ENCODE data around the gene LCOR. TPM values are rescaled to one million over a fixed set of nuclear protein-coding genes. Genes with fewer than 3 reads are reported as not detected.

The LCOR gene
- total RNA-seq, 1 experiment from 2014 or later = 23.9 TPM

DNA sequence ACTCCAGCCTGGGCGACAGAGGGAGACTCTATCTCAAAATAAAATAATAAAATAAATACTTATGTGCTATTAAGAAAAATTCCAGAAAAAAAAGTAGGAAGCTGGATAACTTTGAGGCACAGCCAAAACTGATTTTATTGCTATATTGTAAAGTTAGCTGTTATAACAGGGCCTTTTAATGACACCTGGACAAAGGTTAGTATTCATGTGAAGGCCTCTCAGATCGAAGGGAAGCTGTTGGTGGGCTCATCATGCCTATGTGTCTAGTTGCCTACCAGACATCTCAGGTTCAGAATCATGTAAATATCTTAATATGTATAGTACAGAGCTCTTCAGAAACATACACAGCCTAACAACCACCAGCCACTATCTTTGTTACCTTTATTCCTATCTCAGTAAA, 143.0 kb downstream of the LCOR start (continued):
- TF ChIP-seq PRRX2 (CRISPR knock-in tag; IDR thresholded peaks at IDR 0.05) (no peak), FOXK1 (CRISPR knock-in tag; IDR thresholded peaks at IDR 0.05) (no peak), RELA (CRISPR knock-in tag; IDR thresholded peaks at IDR 0.05; ENCODE audit: borderline replicate concordance) (no peak), MAX (CRISPR knock-in tag; IDR thresholded peaks at IDR 0.05) (no peak), TEAD1 (CRISPR knock-in tag; IDR thresholded peaks at IDR 0.05) (no peak), GRHL2 (CRISPR knock-in tag; IDR thresholded peaks at IDR 0.05; ENCODE audit: insufficient replicate concordance, severe bottlenecking) (no peak), OVOL2 (CRISPR knock-in tag; IDR thresholded peaks at IDR 0.05; ENCODE audit: borderline replicate concordance) (no peak), PRDM15 (CRISPR knock-in tag; IDR thresholded peaks at IDR 0.05) (no peak), SOX15 (CRISPR knock-in tag; IDR thresholded peaks at IDR 0.05) (no peak), NR1H2 (CRISPR knock-in tag; IDR thresholded peaks at IDR 0.05) (no peak), SMAD3 (CRISPR knock-in tag; IDR thresholded peaks at IDR 0.05; ENCODE audit: borderline replicate concordance) (no peak)
- TF ChIP-seq, protein P1, sequence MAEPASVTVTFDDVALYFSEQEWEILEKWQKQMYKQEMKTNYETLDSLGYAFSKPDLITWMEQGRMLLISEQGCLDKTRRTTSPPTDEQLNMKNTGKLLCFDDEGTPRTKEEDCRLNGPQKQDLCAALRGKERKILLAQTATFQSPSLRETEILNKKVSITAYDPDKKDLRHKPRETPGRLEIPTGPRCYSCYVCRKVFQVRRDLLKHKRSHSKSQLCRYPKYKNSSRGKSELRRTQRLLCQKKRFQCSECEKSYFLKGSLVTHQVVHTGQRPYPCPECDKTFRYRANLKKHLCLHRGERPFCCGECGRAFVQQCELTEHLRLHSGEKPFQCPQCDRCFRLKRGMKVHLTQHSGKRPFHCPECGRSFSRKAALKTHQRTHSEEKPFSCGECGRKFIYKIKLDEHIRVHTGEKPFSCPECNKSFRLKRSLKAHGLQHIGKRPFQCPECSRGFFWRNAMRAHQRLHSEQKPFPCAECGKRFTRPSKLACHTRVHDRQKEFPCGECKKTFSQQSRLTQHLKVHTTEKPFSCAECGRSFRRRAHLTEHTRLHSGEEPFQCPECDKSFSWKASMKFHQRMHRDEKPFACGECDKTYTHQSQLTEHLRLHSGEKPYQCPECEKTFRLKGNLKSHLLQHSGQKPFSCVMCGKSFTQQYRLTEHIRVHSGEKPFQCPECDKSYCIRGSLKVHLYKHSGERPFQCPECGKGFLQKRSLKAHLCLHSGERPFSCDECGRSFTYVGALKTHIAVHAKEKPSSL (CRISPR knock-in tag; conservative IDR thresholded peaks at IDR 0.05) = no peak

DNA sequence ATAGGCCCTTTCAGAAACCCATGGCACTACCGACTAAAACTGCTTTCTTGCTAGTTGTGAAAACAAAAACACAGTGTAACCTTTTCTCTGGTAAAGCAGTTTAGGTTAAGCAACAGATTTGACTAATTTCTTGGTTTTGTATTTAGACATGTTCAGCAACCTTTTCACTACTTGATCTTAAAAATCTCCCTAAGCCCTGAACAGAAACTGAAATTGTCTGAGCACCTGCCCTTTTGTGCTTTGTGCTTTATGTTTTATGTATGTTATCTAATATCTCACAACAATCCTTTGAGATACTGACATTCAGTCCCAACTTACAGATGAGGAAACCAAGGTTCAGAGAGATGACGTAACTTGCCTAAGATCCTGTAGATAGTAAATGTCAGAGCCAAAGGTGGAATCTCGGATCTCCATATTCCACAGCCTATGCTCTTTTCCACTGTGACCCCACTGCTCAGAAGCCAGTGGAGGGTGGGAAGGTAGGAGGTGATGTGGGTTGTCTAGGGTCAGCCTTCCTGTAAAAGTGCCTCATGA, 146.6 kb downstream of the LCOR start:
- DNase-seq (ENCODE audit: low spot score) (no peak), ATAC-seq (no peak)
- H3K27ac Mint-ChIP-seq = no peak overlapping the region
- POLR2A ChIA-PET = no interaction called here
- H3K27me3 Mint-ChIP-seq (ENCODE audit: low read depth) = no peaks in the 10 kb centered on the region
- peaks cover 20% of the 10 kb centered on the region for H3K36me3 Mint-ChIP-seq
- peaks cover 2% of the 10 kb centered on the region; the same call in 1 of the 2 replicates for H3K4me1 Mint-ChIP-seq
- CTCF ChIA-PET = interaction anchor here (0.8 to 1.9 kb wide), 2 partner anchors 47 to 94 kb away, joined by 3 to 11 read pairs; no protein-coding TSS in a partner anchor
- no peaks in the 10 kb centered on the region for H3K9me3 Mint-ChIP-seq
- H3K4me3 Mint-ChIP-seq = no peak overlapping the region
- TF ChIP-seq ZNF423 (CRISPR knock-in tag; IDR thresholded peaks at IDR 0.05) (no peak), ZNF671 (CRISPR knock-in tag; IDR thresholded peaks at IDR 0.05) (no peak), TEAD1 (CRISPR knock-in tag; IDR thresholded peaks at IDR 0.05) (no peak), PREB (CRISPR knock-in tag; IDR thresholded peaks at IDR 0.05; ENCODE audit: borderline replicate concordance) (no peak), NFATC4 (CRISPR knock-in tag; IDR thresholded peaks at IDR 0.05) (no peak), JUN (CRISPR knock-in tag; IDR thresholded peaks at IDR 0.05) (no peak), TP53 (CRISPR knock-in tag; IDR thresholded peaks at IDR 0.05) (no peak), STAT6 (CRISPR knock-in tag; conservative IDR thresholded peaks at IDR 0.05; ENCODE audit: low read depth) (no peak), ZNF512 (CRISPR knock-in tag; IDR thresholded peaks at IDR 0.05; ENCODE audit: borderline replicate concordance) (no peak), ZBTB21 (CRISPR knock-in tag; IDR thresholded peaks at IDR 0.05; ENCODE audit: borderline replicate concordance) (no peak)
- TF ChIP-seq, protein P2, sequence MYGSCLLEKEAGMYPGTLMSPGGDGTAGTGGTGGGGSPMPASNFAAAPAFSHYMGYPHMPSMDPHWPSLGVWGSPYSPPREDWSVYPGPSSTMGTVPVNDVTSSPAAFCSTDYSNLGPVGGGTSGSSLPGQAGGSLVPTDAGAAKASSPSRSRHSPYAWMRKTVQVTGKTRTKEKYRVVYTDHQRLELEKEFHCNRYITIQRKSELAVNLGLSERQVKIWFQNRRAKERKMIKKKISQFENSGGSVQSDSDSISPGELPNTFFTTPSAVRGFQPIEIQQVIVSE (CRISPR knock-in tag; IDR thresholded peaks at IDR 0.05; ENCODE audit: borderline replicate concordance) = no peak
- TF ChIP-seq, protein P3, sequence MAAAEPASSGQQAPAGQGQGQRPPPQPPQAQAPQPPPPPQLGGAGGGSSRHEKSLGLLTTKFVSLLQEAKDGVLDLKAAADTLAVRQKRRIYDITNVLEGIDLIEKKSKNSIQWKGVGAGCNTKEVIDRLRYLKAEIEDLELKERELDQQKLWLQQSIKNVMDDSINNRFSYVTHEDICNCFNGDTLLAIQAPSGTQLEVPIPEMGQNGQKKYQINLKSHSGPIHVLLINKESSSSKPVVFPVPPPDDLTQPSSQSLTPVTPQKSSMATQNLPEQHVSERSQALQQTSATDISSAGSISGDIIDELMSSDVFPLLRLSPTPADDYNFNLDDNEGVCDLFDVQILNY (CRISPR knock-in tag; IDR thresholded peaks at IDR 0.05) = no peak
